ENCODE measurements around the gene PDE11A.

Gene PDE11A

GRCh38 chr2:177921726-177922125 lies 150.9 kb downstream of the PDE11A start:
- DNase-seq: no peak

- no peak for DNase-seq
Measured at GRCh38 chr2:177917169-177917568, 155.4 kb downstream of the PDE11A start.

GRCh38 chr2:177916342-177916741 lies 156.2 kb downstream of the PDE11A start:
- DNase-seq: no peak

GRCh38 chr2:177914247-177914646 lies 158.3 kb downstream of the PDE11A start:
- DNase-seq: no peak

- DNase-seq: no peak
Measured at GRCh38 chr2:177909962-177910361, 162.6 kb downstream of the PDE11A start.

- DNase-seq: no peak
Measured at GRCh38 chr2:177908824-177909223, 163.8 kb downstream of the PDE11A start.

- DNase-seq: no peak
Measured at GRCh38 chr2:177908182-177908581, 164.4 kb downstream of the PDE11A start.

- DNase-seq: peak; percentile 98
Measured at GRCh38 chr2:177906041-177906718, 166.4 kb downstream of the PDE11A start.

- DNase-seq: no peak
Measured at GRCh38 chr2:177905640-177906039, 166.9 kb downstream of the PDE11A start.

GRCh38 chr2:177902395-177903163 lies 170.0 kb downstream of the PDE11A start:
- DNase-seq: no peak

- DNase-seq: no peak
Measured at GRCh38 chr2:177900082-177900481, 172.5 kb downstream of the PDE11A start.

- DNase-seq: no peak
Measured at GRCh38 chr2:177897278-177897677, 175.3 kb downstream of the PDE11A start.

GRCh38 chr2:177896587-177896986 lies 176.0 kb downstream of the PDE11A start:
- DNase-seq: no peak

GRCh38 chr2:177894546-177894945 lies 178.0 kb downstream of the PDE11A start:
- no peak for DNase-seq

- no peak for DNase-seq
Measured at GRCh38 chr2:177893880-177894279, 178.7 kb downstream of the PDE11A start.

GRCh38 chr2:177891533-177891932 lies 181.0 kb downstream of the PDE11A start:
- no peak for DNase-seq

GRCh38 chr2:177889818-177890460 lies 182.6 kb downstream of the PDE11A start:
- DNase-seq: no peak

GRCh38 chr2:177888581-177888980 lies 184.0 kb downstream of the PDE11A start:
- peak; percentile 99 for DNase-seq

- DNase-seq: no peak
Measured at GRCh38 chr2:177887722-177888121, 184.9 kb downstream of the PDE11A start.

GRCh38 chr2:177886824-177887223 lies 185.8 kb downstream of the PDE11A start:
- no peak for DNase-seq

GRCh38 chr2:177885828-177886466 lies 186.6 kb downstream of the PDE11A start:
- DNase-seq: no peak

GRCh38 chr2:177883177-177883576 lies 189.4 kb downstream of the PDE11A start:
- no peak for DNase-seq

GRCh38 chr2:177882501-177882900 lies 190.1 kb downstream of the PDE11A start:
- no peak for DNase-seq

Measured in NCI-H510A treated with DMSO at 0.1 percent for 48 hours (cell line).